Measurements from ENCODE around the gene LDLRAD4. TPM values are rescaled to one million over a fixed set of nuclear protein-coding genes. Genes with fewer than 3 reads are reported as not detected.
A peak's percentile ranks its signal among the peaks of the same experiment; 100 is the strongest.

LDLRAD4 gene
- total RNA-seq, 1 experiment from 2014 or later, result not detected

DNA sequence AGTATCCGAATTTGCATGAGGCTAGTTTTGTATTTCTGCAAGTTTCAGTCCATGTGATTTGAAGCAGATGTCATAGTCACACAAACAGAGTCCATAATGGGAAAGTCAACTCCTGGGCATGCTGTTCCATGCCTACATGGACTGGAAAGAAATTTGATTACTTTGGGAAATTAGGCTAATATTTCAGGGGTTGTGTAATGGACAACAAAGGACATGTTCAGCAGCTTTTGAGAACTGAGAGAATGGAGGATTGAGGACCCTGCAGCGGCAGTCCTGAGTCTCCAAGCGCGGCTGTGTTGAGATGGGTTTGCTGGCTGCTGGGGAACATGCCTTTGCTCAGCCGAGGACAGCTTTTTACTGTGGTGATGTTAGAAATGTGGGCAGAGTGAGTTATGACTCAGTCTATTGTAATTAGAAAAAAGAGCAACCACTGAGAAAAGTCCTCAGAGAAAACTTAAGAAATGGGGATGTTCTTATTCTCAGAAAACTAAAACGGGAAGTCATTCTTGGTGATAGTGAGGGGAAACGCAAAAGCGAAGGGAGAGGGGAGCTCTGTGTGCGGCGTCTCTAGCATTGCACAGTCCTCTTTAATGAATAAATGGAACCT is 358.6 kb downstream of the LDLRAD4 start:
- no peak overlapping the region for H3K4me2 ChIP-seq (ENCODE audit: low read length)
- BruUV-seq (replicated peaks), result no TSS peak
- peak; percentile 22 for DNase-seq

DNA sequence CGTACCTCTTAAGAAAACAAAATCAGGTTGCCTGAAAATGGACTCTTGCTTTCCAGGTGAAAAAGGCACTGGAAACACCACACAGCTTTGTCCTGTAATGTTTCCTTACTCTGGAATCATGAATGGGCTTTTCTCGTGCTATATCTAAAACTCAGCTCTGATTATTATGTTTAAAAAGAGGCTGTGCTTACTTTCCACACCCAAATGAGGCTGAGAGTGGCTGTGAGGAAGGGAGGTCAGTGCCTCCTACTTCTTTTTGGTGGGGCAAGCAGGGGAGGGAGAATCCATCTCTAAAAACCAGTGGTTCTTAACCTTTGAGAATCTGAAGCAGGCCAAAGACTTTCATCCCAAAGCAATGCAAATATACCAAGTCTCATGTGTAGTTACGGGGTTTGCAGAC is 359.2 kb downstream of the LDLRAD4 start:
- Histone ChIP-seq H3K4me2 (ENCODE audit: low read length) (no peak overlapping the region), H3K4me3 (ENCODE audit: low read length) (no peak overlapping the region), H3K9me2 (replicated peaks; ENCODE audit: low read length) (no peaks in the 10 kb centered on the region), H3K27me3 (ENCODE audit: low read length) (peaks cover 56% of the 10 kb centered on the region), H3K9me3 (ENCODE audit: low read length) (no peaks in the 10 kb centered on the region), H3K4me1 (ENCODE audit: insufficient read depth, low read length) (no peaks in the 10 kb centered on the region), H4K20me1 (ENCODE audit: low read length) (no peaks in the 10 kb centered on the region), H3K27ac (ENCODE audit: low read length) (no peak overlapping the region), H3K36me3 (ENCODE audit: low read depth, low read length) (no peaks in the 10 kb centered on the region), H3F3A (ENCODE audit: low read length, unreplicated experiment) (no peaks in the 10 kb centered on the region), H3K79me2 (ENCODE audit: low read length) (no peaks in the 10 kb centered on the region), H3K9ac (ENCODE audit: low read length) (no peak overlapping the region), H2AFZ (ENCODE audit: low read length) (no peak overlapping the region)
- ChIA-PET CTCF (no interaction called here), POLR2A (ENCODE audit: unreplicated experiment) (no interaction called here)
- DNase-seq (no peak), ATAC-seq (no peak)
- TF ChIP-seq EZH2phosphoT487 (IDR thresholded peaks at IDR 0.05; ENCODE audit: borderline replicate concordance, low read length), result no peak
- TF ChIP-seq EZH2 (IDR thresholded peaks at IDR 0.05; ENCODE audit: low read length, unreplicated experiment), result no peak
- TF ChIP-seq, protein P1, sequence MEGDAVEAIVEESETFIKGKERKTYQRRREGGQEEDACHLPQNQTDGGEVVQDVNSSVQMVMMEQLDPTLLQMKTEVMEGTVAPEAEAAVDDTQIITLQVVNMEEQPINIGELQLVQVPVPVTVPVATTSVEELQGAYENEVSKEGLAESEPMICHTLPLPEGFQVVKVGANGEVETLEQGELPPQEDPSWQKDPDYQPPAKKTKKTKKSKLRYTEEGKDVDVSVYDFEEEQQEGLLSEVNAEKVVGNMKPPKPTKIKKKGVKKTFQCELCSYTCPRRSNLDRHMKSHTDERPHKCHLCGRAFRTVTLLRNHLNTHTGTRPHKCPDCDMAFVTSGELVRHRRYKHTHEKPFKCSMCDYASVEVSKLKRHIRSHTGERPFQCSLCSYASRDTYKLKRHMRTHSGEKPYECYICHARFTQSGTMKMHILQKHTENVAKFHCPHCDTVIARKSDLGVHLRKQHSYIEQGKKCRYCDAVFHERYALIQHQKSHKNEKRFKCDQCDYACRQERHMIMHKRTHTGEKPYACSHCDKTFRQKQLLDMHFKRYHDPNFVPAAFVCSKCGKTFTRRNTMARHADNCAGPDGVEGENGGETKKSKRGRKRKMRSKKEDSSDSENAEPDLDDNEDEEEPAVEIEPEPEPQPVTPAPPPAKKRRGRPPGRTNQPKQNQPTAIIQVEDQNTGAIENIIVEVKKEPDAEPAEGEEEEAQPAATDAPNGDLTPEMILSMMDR (conservative IDR thresholded peaks at IDR 0.05; ENCODE audit: low read depth, low read length), result no peak
- no TSS peak for BruUV-seq (replicated peaks)
- intact Hi-C loops (cut with micrococcal nuclease), result no loop called here

More for the DNA sequence above, 358.6 kb downstream of the LDLRAD4 start:
- peaks cover 54% of the 10 kb centered on the region for H3K27me3 ChIP-seq (ENCODE audit: low read length)
- ATAC-seq, result peak; percentile 43
- no peaks in the 10 kb centered on the region for H3K9me3 ChIP-seq (ENCODE audit: low read length)
- no peaks in the 10 kb centered on the region for H3F3A ChIP-seq (ENCODE audit: low read length, unreplicated experiment)
- H3K79me2 ChIP-seq (ENCODE audit: low read length), result no peaks in the 10 kb centered on the region
- no peak overlapping the region for H3K9ac ChIP-seq (ENCODE audit: low read length)
- no peaks in the 10 kb centered on the region for H4K20me1 ChIP-seq (ENCODE audit: low read length)
- no peak overlapping the region for H3K4me3 ChIP-seq (ENCODE audit: low read length)
- TF ChIP-seq EZH2 (IDR thresholded peaks at IDR 0.05; ENCODE audit: low read length, unreplicated experiment) (no peak), EZH2phosphoT487 (IDR thresholded peaks at IDR 0.05; ENCODE audit: borderline replicate concordance, low read length) (no peak)
- TF ChIP-seq, protein P1 (conservative IDR thresholded peaks at IDR 0.05; ENCODE audit: low read depth, low read length), result no peak
- no peak overlapping the region for H3K27ac ChIP-seq (ENCODE audit: low read length)
- H2AFZ ChIP-seq (ENCODE audit: low read length), result no peak overlapping the region
- POLR2A ChIA-PET (ENCODE audit: unreplicated experiment), result no interaction called here
- intact Hi-C loops (cut with micrococcal nuclease), result no loop called here
- H3K9me2 ChIP-seq (replicated peaks; ENCODE audit: low read length), result no peaks in the 10 kb centered on the region
- H3K4me1 ChIP-seq (ENCODE audit: insufficient read depth, low read length), result no peaks in the 10 kb centered on the region
- CTCF ChIA-PET, result no interaction called here
- H3K36me3 ChIP-seq (ENCODE audit: low read depth, low read length), result no peaks in the 10 kb centered on the region

DNA sequence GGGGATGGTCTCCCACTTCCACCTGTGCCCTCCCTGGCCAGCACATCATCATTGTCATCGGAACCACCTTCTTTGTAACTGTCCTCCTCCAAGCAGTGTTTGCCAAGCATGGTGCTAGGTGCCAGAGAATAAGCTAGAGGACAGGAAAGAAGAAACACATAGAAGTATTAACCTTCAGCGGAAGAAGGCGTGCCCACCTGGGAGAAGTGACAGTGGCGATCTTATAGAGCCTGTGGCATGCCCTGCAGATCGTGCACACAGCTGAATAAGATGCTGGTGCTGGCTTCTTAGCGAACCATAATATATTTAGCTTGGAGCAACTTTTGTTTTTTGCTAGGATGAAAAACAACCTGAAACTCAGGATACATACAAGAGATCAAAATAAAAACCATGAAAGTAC is 359.8 kb downstream of the LDLRAD4 start:
- TF ChIP-seq, protein P1 (conservative IDR thresholded peaks at IDR 0.05; ENCODE audit: low read depth, low read length), result no peak
- no peak for TF ChIP-seq EZH2 (IDR thresholded peaks at IDR 0.05; ENCODE audit: low read length, unreplicated experiment)
- TF ChIP-seq EZH2phosphoT487 (IDR thresholded peaks at IDR 0.05; ENCODE audit: borderline replicate concordance, low read length), result no peak
- Histone ChIP-seq H3K4me3 (ENCODE audit: low read length) (no peak overlapping the region), H3K36me3 (ENCODE audit: low read depth, low read length) (no peaks in the 10 kb centered on the region), H2AFZ (ENCODE audit: low read length) (no peak overlapping the region), H3K4me2 (ENCODE audit: low read length) (no peak overlapping the region), H3K9me2 (replicated peaks; ENCODE audit: low read length) (no peaks in the 10 kb centered on the region), H3K27me3 (ENCODE audit: low read length) (peaks cover 60% of the 10 kb centered on the region), H3K9me3 (ENCODE audit: low read length) (no peaks in the 10 kb centered on the region), H4K20me1 (ENCODE audit: low read length) (no peaks in the 10 kb centered on the region), H3K79me2 (ENCODE audit: low read length) (no peaks in the 10 kb centered on the region), H3K4me1 (ENCODE audit: insufficient read depth, low read length) (no peaks in the 10 kb centered on the region), H3K27ac (ENCODE audit: low read length) (no peak overlapping the region), H3K9ac (ENCODE audit: low read length) (no peak overlapping the region), H3F3A (ENCODE audit: low read length, unreplicated experiment) (no peaks in the 10 kb centered on the region)
- intact Hi-C loops (cut with micrococcal nuclease), result no loop called here
- DNase-seq (no peak), ATAC-seq (no peak)
- ChIA-PET CTCF (no interaction called here), POLR2A (ENCODE audit: unreplicated experiment) (no interaction called here)
- no TSS peak for BruUV-seq (replicated peaks)
